Astrocyte (in vitro differentiated cells and primary cell): ENCODE results near the gene GABRB1.

Experiments used
- EZH2 ChIP-seq: IDR thresholded peaks from 2 replicates; pipeline ENCODE4 v1.6.1; 2012; ENCODE audit warnings: mild to moderate bottlenecking, low read length, inconsistent platforms; ENCODE audit not compliant: insufficient read depth
- TF ChIP-seq, protein P1 (sequence below): IDR thresholded peaks from 2 replicates; pipeline ENCODE4 v1.5.1; 2011; ENCODE audit warnings: low read depth, mild to moderate bottlenecking, inconsistent platforms, low read length, moderate library complexity; ENCODE audit not compliant: insufficient read depth

DNA sequence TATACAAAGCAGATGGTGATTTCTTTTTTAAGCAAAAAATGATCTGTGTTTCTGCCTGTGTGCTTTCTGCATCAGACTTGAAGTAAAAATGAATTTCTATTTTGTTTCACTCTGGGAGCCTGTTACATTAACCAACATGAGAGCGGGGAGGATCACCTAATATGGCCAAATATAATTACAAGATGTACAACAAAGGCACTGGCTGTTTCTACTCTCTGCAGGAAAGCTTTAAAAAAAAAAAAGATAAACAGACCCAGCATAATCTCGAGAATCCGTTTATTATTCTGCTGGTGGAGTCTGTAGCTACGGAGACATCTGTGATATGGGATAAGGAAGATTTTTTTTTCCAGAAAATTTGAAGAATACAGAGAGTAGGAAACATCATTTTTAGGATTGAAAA is 328.5 kb downstream of the GABRB1 start:
- TF ChIP-seq EZH2: no peak
- TF ChIP-seq, protein P1, sequence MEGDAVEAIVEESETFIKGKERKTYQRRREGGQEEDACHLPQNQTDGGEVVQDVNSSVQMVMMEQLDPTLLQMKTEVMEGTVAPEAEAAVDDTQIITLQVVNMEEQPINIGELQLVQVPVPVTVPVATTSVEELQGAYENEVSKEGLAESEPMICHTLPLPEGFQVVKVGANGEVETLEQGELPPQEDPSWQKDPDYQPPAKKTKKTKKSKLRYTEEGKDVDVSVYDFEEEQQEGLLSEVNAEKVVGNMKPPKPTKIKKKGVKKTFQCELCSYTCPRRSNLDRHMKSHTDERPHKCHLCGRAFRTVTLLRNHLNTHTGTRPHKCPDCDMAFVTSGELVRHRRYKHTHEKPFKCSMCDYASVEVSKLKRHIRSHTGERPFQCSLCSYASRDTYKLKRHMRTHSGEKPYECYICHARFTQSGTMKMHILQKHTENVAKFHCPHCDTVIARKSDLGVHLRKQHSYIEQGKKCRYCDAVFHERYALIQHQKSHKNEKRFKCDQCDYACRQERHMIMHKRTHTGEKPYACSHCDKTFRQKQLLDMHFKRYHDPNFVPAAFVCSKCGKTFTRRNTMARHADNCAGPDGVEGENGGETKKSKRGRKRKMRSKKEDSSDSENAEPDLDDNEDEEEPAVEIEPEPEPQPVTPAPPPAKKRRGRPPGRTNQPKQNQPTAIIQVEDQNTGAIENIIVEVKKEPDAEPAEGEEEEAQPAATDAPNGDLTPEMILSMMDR: no peak
